BLaER1 (cell line): ENCODE data around the gene CIAO3.
"Not testable (repeated sequence)": the region's sequence is repeated elsewhere in the genome, so short reads cannot be mapped to it uniquely, and the experiment has no call there.

Experiments used
- H3K27ac ChIP-seq: shearing (Covaris generic); formaldehyde crosslinking; 2 replicates; pipeline ENCODE4 v1.8.1; 2022
- H3K27me3 ChIP-seq: shearing (Covaris generic); formaldehyde crosslinking; 2 replicates; pipeline ENCODE4 v1.8.1; 2022
- H3K36me3 ChIP-seq: shearing (Covaris generic); formaldehyde crosslinking; 2 replicates; pipeline ENCODE4 v1.8.1; 2022
- H3K4me1 ChIP-seq: shearing (Covaris generic); formaldehyde crosslinking; 2 replicates; pipeline ENCODE4 v1.8.1; 2022
- H3K4me2 ChIP-seq: shearing (Covaris generic); formaldehyde crosslinking; 2 replicates; pipeline ENCODE4 v1.8.1; 2022
- H3K4me3 ChIP-seq: shearing (Covaris generic); formaldehyde crosslinking; 2 replicates; pipeline ENCODE4 v1.8.1; 2022
- H3K9ac ChIP-seq: shearing (Covaris generic); formaldehyde crosslinking; 2 replicates; pipeline ENCODE4 v1.8.1; 2022
- H3K9me3 ChIP-seq: shearing (Covaris generic); formaldehyde crosslinking; 2 replicates; pipeline ENCODE4 v1.8.1; 2022
- H4K20me1 ChIP-seq: shearing (Covaris generic); formaldehyde crosslinking; 2 replicates; pipeline ENCODE4 v1.8.1; 2022
- Cebpa-rat ChIP-seq: shearing (Covaris generic); IDR thresholded peaks from 2 replicates; pipeline ENCODE4 v1.8.1; 2022

Gene CIAO3

GRCh38 chr16:749010-749409 is 8.2 kb upstream of the CIAO3 start:
- no peak overlapping the region for H3K27ac ChIP-seq
- no peak overlapping the region for H3K4me2 ChIP-seq
- H3K4me1 ChIP-seq = 0 out of 2 replicates have a peak, but pooled peaks cover 4% of the 10 kb centered on the region
- no peaks in the 10 kb centered on the region for H3K9me3 ChIP-seq
- H3K4me3 ChIP-seq = no peak overlapping the region
- H3K36me3 ChIP-seq = no peaks in the 10 kb centered on the region
- H3K27me3 ChIP-seq = no peaks in the 10 kb centered on the region
- H4K20me1 ChIP-seq = no peaks in the 10 kb centered on the region
- H3K9ac ChIP-seq = no peak overlapping the region
- no peak for TF ChIP-seq Cebpa-rat

DNA sequence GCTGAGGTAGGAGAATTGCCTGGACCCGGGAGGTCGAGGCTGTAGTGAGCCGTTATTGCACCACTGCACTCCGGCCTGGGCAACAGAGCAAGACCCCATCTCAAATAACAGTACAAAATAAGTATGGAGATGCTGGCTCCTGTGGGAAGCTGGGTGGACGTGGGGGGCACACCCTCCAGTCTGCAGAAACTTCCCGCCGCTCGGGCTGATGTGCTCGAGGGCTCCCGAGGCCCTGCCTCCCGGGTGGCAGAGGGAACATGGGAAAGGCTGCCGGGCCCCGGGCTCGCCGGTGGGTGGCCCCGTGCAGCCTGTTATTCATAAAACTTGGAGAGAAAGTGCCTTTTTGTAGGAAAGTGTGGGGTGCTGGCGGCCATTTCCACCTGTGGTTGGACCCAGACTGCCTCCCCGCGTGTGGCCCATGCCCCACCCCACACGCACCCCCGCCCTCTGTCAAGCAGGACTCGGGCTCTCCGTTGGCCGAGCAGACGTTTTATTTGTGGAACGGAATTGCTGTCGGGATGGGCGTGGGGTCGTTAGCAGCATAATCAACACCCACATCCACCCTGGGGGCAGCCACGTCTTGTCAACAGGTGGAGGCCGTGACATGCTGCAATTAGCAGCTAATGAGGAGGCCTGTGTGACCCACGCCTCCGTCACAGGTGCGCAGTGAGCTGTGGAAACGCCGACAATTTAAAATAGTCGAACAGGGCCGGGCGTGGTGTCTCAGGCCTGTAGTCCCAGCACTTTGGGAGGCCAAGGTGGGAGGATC is 7.4 kb upstream of the CIAO3 start:
- Histone ChIP-seq H3K4me2 (no peak overlapping the region), H3K36me3 (no peaks in the 10 kb centered on the region), H3K4me3 (no peak overlapping the region), H3K9ac (no peak overlapping the region), H3K27ac (no peak overlapping the region), H3K4me1 (0 out of 2 replicates have a peak, but pooled peaks cover 4% of the 10 kb centered on the region), H3K27me3 (no peaks in the 10 kb centered on the region), H4K20me1 (no peaks in the 10 kb centered on the region), H3K9me3 (no peaks in the 10 kb centered on the region)
- no peak for TF ChIP-seq Cebpa-rat

DNA sequence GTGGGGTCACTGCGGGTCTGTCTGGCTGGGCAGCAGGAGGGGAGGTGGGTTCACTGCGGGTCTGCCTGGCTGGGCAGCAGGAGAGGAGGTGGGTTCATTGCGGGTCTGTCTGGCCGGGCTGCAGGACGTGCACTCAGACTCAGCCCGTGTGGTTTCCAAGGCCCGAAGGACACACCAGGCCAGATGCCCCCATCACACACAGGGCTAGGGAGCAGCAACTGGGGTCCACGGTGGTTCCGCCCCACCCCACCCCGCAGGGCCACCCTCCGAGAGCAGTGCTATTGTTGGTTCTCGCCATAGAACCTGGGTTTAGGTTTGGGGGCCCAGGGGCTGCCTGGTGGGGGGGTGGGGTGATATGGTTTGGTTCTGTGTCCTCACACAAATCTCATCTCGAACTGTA is 5.8 kb upstream of the CIAO3 start:
- Histone ChIP-seq H3K9me3 (no peaks in the 10 kb centered on the region), H4K20me1 (no peaks in the 10 kb centered on the region), H3K27ac (no peak overlapping the region), H3K4me2 (no peak overlapping the region), H3K4me3 (no peak overlapping the region), H3K27me3 (no peaks in the 10 kb centered on the region), H3K9ac (no peak overlapping the region), H3K36me3 (no peaks in the 10 kb centered on the region), H3K4me1 (peaks cover 11% of the 10 kb centered on the region)
- no peak for TF ChIP-seq Cebpa-rat

DNA sequence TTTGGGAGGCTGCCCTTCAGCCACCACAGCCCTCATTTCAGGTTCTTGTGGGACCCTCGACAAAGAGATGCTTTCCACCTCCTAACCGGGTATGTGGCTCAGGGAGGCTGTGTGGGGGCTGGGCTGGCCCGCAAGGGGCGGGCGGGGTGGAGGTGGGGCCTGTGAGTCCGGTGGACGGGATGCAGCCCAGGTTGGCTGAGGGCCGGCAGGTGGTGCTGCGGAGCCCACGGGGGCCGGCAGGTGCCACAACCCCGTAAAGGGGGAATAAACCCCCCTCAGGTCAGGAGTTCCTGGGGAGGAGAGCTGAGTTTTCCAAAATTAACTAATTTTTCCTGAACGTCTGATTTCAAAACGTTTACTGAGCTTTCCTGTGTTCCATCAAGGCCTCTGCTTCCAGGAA is 4.9 kb upstream of the CIAO3 start:
- H3K9me3 ChIP-seq = no peaks in the 10 kb centered on the region
- TF ChIP-seq Cebpa-rat = no peak
- H3K27ac ChIP-seq = no peak overlapping the region
- H3K36me3 ChIP-seq = no peaks in the 10 kb centered on the region
- peaks cover 17% of the 10 kb centered on the region for H3K4me1 ChIP-seq
- no peaks in the 10 kb centered on the region for H4K20me1 ChIP-seq
- H3K27me3 ChIP-seq = no peaks in the 10 kb centered on the region
- H3K4me2 ChIP-seq = no peak overlapping the region
- no peak overlapping the region for H3K9ac ChIP-seq
- H3K4me3 ChIP-seq = no peak overlapping the region

GRCh38 chr16:743794-744500 is 3.1 kb upstream of the CIAO3 start:
- peaks cover 30% of the 10 kb centered on the region for H3K4me1 ChIP-seq
- H3K27me3 ChIP-seq = no peaks in the 10 kb centered on the region
- no peaks in the 10 kb centered on the region for H4K20me1 ChIP-seq

GRCh38 chr16:742894-743293 is 2.1 kb upstream of the CIAO3 start:
- not testable (repeated sequence) for H4K20me1 ChIP-seq, H3K9me3 ChIP-seq, H3K9ac ChIP-seq, H3K27me3 ChIP-seq, H3K36me3 ChIP-seq, H3K4me2 ChIP-seq, H3K27ac ChIP-seq, H3K4me3 ChIP-seq
- H3K4me1 ChIP-seq = peaks cover 41% of the 10 kb centered on the region

More at GRCh38 chr16:743794-744500, 3.1 kb upstream of the CIAO3 start:
- Histone ChIP-seq H3K4me2 (no peak overlapping the region), H3K4me3 (no peak overlapping the region), H3K27ac (no peak overlapping the region), H3K36me3 (no peaks in the 10 kb centered on the region), H3K9me3 (no peaks in the 10 kb centered on the region), H3K9ac (no peak overlapping the region)
- TF ChIP-seq Cebpa-rat = no peak

- no peak overlapping the region for H3K4me3 ChIP-seq
- H4K20me1 ChIP-seq = no peaks in the 10 kb centered on the region
- no peaks in the 10 kb centered on the region for H3K27me3 ChIP-seq
- no peaks in the 10 kb centered on the region for H3K9me3 ChIP-seq
- no peak for TF ChIP-seq Cebpa-rat
- H3K27ac ChIP-seq = no peak overlapping the region
- peaks cover 49% of the 10 kb centered on the region for H3K4me1 ChIP-seq
- peaks cover under 1% of the 10 kb centered on the region for H3K36me3 ChIP-seq
- no peak overlapping the region for H3K9ac ChIP-seq
- peak overlapping the region; percentile 35 for H3K4me2 ChIP-seq
Measured at GRCh38 chr16:741986-742629, 1.3 kb upstream of the CIAO3 start.

GRCh38 chr16:740459-740763 is 386 bp downstream of the CIAO3 start:
- Histone ChIP-seq H3K9me3 (no peaks in the 10 kb centered on the region), H3K4me2 (peak overlapping the region; percentile 99), H3K9ac (peak overlapping the region; percentile 87), H3K36me3 (peaks cover 18% of the 10 kb centered on the region), H3K27me3 (no peaks in the 10 kb centered on the region), H3K4me3 (peak overlapping the region; percentile 81), H4K20me1 (peaks cover 8% of the 10 kb centered on the region; the same call in 1 of the 2 replicates), H3K27ac (peak overlapping the region; percentile 89), H3K4me1 (peaks cover 63% of the 10 kb centered on the region)
- no peak for TF ChIP-seq Cebpa-rat

DNA sequence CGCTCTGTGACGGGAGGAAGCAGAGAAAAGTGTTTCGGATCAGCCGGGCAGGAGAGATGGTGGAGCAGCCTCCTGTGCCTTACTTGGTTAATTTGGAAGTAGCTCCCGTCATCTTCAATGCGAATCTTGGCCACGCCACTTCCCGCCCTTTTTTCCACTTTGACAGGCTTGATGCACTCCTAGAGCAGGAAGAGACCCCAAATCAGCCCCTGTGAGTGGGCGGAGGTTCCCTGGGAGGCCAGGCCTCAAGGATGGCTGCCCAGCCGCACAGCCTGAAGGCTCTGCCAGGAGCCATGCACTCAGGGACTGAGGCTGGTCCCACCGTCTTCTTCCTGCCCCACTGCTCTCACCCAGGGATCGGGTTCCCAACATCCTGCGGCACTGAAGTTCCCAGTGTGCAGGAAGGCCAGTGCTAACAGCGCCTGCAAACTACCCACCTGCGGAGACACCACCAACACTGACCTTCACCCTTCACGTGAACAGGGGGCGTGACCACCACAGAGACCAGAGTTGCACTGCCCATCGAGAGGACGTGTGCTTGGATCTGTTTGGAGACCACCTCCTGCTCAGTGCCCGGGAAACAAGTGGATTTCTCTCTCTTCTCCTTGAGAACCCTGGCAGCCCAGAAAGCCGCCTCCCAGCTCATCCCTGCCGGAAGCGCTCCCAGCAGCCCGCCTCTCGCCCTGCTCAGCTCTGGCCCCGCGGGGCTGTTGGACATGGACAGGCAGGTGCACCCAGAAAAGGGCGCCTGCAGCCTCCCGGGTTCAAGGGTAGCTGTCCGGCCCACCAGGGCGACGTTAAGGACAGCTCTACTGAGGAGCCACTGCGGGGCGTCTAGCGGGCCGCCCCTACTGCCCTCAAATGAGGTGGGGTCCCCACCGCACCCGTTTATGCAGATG is 988 bp downstream of the CIAO3 start:
- no peak for TF ChIP-seq Cebpa-rat
- Histone ChIP-seq H3K9ac (peak overlapping the region; percentile 87), H3K4me3 (peak overlapping the region; percentile 81), H3K27me3 (no peaks in the 10 kb centered on the region), H3K4me1 (peaks cover 68% of the 10 kb centered on the region), H3K4me2 (peak overlapping the region; percentile 99), H3K36me3 (peaks cover 24% of the 10 kb centered on the region), H4K20me1 (peaks cover 14% of the 10 kb centered on the region), H3K9me3 (no peaks in the 10 kb centered on the region), H3K27ac (peak overlapping the region; percentile 89)
